Measurements from ENCODE around the gene USP2.

USP2 gene

GRCh38 chr11:119305556-119306372, 75.7 kb downstream of the USP2 start:
- no peak for TF ChIP-seq CTCF (IDR thresholded peaks at IDR 0.05; ENCODE audit: insufficient read depth, low read depth, low read length, missing control alignments)
- no peak overlapping the region for H3K4me3 ChIP-seq (ENCODE audit: low read depth, low read length)
- no peak for DNase-seq (ENCODE audit: low read depth)
